Stimulated activated CD4-positive, alpha-beta T cell treated with anti-CD3 and anti-CD28 coated beads, TNF-alpha, amount 100 ng/mL, for 4 hours (primary cell): ENCODE measurements around the gene ESD.

Experiments used
- DNase-seq, 3 experiments: peaks; one replicate each; pipeline ENCODE4 v3.0.0-alpha.2; 2020; ENCODE audit warnings: low read depth in 3 of 3

The ESD gene

DNA sequence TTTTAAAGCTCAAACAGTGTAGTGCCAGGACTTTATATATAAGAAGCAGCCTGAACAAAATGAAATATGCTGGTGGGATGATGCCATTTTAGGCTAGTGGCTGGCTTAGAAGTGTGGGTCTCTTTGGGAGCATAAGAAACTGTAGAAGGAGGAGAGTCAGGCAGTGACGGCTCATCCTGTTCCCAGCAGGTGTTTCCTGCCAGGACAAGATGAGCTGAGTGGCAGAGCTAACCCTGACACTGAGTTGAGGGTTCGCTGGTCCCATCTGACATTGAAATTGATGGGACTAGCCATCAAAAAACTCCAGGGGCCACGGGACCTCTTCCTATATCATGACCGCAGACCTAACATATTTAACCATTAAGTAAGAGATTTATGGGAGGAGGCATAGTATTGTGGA, 51.3 kb downstream of the ESD start:
- DNase-seq = no peak

DNA sequence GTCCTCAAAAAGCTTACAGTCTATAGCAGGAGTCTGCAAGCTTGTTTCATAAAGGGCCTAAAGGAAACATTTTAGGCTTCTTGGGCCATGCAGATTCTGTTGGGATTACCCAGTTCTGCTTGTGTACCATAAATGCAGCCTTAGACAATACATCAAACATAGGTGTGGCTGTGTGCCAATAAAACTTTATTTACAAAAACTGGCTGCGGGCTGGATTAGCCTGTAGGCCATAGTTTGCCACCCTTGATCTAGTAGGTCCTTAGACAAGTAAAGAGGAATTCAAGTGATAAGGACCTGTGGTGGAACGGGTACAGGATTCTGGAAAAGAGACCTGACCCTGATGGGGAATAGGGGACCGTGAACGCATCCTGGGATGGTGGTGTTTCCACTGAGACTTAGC, 51.9 kb downstream of the ESD start:
- no peak for DNase-seq

DNA sequence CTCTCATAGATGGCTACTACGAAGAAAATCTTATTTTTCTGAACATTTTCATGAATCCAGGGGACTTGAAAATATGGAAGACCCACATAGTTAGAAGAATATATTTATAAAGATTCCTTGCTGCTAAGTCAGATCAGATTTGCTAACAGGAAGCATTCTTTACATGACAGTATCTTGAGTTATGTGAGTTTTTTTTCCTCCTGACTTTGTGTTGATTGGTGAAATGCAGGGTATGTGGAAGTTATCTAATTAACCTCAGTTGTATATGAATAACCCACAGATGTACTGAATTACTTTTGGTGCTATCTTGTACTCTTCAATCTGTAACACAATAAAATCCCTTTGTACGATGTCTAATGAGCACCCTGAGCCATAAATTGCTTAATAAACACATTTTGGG, 53.8 kb downstream of the ESD start:
- DNase-seq = no peak

DNA sequence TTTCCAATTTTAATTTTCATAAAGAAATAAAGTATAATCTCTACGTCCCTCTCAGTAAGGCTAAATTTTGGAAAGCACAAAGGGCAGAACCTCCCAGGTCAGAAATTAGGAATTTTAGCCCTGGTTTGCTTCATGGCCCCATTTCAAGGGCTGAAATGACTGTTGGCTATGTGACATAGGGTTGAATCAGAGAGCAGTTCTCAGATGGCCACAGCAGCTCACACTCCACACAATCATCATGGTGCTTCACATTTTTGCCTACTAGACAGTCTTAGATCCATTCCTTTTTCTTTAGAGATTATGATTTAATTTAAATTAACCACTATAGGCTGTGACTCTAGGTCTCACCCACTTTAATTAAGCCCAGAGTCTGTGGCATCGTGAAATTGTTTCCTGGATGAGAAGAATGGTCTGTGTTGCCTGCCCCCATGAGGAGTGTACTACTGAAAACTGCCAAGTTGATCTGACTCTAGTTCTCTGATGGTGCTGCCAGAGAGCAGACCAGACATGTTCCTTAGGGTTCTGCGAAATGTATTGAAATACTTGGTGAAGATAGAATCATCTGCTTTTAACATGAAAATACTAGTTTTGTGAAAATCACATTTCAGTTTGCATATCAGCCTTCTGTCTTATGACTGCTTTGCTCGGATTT, 57.4 kb downstream of the ESD start:
- DNase-seq = no peak

DNA sequence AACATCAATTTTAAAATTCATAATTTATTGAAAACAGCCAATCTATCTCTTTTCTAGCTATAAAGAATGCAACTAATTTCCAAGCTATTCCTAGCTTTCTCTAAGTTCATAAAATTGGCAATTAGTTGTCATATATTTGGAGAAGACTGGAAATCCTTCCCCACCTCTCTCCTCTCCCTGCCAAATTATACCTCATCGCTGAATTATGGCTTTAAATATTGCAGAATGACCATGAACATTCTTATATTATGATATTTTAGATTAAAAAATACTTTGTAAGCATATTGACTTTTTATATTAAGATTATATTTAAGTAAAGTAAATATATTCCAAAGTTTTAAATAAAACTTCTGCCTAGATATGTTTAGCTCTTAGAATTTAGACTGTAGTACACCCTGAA, 58.2 kb downstream of the ESD start:
- DNase-seq = no peak

DNA sequence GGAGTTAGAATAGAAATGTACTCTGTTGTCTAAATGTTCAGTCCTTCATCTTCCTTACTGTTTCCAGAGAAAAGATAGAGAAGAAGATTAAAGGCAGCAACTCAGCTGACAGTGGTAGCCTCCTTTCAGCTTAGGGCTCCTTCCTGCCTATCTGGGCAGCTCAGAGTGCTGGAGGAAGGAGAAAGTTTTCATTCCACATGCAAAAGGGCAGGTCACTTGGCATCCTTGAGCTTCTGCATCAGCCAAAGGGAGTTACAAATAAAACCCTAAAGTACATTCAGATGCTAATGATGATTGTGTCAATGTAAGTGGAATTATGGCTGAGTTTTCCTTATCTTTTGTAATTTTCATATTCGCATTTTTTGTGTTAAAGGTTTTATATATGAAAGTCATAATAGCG, 58.9 kb downstream of the ESD start:
- DNase-seq = no peak

DNA sequence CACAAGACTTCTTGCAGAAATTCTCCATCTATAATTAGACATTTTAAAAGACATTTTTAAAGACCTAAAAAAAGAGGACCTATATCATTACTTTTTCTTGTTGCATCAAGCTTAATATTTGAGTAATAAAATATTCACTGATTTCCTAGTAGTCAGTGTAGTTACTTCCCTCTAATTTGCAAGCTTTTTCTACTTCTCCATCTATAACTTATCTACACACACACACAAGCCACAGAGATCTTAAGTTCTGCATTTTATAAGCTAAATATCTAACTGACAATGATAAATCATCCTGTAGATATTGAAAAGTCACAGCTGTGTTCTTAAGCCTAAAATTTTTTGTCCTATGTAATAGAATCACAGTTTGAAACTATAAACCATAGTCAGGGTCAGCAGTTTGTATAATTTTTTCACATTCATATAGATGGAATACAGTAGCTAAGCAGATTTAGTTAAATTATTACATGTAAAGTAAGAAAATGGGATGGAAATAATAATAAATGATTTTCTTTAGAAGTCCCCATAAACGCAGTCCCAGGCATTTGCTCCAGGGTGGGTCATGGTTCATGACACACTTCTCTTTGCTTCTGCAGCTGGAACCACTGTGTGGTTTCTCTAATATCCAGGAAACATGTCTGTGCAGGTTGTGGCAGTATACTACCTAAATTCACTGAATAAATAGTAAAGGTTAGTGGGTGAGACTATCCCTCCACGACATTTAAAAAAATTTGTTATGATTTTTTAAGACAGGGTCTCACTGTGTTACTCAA, 60.2 kb downstream of the ESD start:
- no peak for DNase-seq

DNA sequence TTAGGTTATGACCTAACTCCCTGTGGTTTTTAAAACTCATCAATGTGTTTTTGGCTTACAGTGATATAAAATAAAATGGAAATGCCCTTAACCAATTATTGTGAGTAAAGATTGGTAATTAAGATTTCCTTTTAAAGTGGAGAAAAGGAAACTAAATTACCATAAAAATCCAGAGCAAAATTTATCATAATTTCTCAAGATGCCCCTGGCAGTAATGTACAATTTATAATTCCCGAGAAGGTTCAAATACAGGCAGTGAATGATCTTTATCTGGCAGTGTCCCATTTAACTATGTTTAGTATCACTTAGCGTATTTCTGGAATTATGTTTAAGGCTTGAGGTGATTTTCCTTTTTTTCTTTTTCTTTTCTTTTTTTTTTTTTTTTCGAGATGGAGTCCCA, 61.5 kb downstream of the ESD start:
- DNase-seq = no peak

DNA sequence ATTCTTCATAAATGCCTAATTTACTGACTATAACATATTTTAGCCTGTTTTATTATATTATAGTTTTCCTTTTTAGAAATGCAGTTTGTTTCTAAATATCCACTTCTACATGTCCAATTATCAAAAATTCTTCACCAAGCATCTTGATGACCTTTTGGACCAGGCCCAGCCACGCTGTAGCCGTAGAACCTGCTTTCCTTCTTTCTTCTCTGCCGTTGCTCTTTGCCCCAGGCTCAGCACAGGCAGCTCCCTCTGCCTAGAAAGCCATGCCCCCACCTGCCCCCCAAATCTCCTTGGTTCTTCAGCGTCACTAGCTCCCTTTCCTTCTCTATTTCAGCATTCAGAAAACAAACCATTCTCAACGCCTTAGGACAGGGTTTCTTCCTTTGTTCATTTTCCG, 65.4 kb downstream of the ESD start:
- DNase-seq = no peak

DNA sequence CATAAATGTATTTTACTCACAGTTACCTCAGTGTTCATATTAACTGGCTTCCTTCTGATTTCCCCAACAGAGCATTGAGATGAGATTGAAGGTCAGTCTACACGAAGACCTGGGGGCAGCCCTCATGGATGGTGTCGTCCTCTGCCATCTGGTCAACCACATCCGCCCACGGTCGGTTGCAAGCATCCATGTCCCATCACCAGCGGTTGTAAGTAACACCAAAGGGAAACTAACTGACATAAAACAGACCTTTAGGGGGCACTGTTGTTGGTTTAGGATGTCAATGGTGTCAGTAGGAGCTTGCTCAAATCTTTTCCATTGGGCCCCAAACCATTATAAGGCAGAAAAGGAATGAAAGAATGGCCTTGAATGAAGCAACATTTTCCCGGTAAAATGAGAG, 68.2 kb downstream of the ESD start:
- no peak for DNase-seq

DNA sequence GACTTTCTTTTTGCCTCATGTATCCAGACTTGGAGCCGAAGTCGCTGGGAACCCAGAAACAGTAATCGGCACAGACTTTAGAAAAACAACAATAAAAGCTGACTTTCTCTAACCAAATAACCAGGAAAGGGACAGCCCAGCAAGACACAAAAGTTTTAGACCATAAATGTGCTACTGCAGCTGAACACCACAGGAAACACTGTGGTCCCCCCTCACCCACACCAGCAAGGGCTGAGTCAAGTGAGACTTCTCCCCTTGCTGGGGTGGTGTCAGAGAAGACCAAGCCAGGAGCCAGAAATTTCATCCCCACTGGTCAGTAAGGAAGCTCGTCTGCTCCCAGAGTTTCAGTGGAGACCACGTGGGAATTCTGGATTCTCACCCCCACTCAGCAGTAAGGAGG, 70.6 kb downstream of the ESD start:
- no peak for DNase-seq
